Muscle layer of colon (tissue), 2 donors: ENCODE data around the gene CPTP.

Source experiments
- H3K27ac ChIP-seq: one replicate; pipeline ENCODE4 v1.7.0; 2013; ENCODE audit warnings: low read depth, mild to moderate bottlenecking, low read length, moderate library complexity
- H3K27me3 ChIP-seq, 2 donors: one replicate each; pipeline ENCODE4 v1.7.0; 2013; ENCODE audit warnings: low read length in 2 of 2, mild to moderate bottlenecking in 2 of 2; ENCODE audit not compliant: insufficient read depth in 2 of 2, control insufficient read depth in 1 of 2
- H3K36me3 ChIP-seq: one replicate; pipeline ENCODE4 v1.7.0; 2013; ENCODE audit warnings: mild to moderate bottlenecking, low read length; ENCODE audit not compliant: insufficient read depth
- H3K4me1 ChIP-seq: one replicate; pipeline ENCODE4 v1.7.0; 2013; ENCODE audit warnings: mild to moderate bottlenecking, low read length; ENCODE audit not compliant: insufficient read depth
- H3K4me3 ChIP-seq, 2 donors: one replicate each; pipeline ENCODE4 v1.7.0; 2013; ENCODE audit warnings: low read length in 2 of 2, low read depth in 1 of 2, mild to moderate bottlenecking in 1 of 2, moderate library complexity in 1 of 2
- H3K9ac ChIP-seq: one replicate; pipeline ENCODE4 v1.7.0; 2013; ENCODE audit warnings: low read length
- H3K9me3 ChIP-seq: one replicate; pipeline ENCODE4 v1.7.0; 2013; ENCODE audit warnings: mild to moderate bottlenecking, low read length
- donor health status: abdominal sarcoma.
- donor health status: Adenocarcinoma of cecum.

CPTP gene

DNA sequence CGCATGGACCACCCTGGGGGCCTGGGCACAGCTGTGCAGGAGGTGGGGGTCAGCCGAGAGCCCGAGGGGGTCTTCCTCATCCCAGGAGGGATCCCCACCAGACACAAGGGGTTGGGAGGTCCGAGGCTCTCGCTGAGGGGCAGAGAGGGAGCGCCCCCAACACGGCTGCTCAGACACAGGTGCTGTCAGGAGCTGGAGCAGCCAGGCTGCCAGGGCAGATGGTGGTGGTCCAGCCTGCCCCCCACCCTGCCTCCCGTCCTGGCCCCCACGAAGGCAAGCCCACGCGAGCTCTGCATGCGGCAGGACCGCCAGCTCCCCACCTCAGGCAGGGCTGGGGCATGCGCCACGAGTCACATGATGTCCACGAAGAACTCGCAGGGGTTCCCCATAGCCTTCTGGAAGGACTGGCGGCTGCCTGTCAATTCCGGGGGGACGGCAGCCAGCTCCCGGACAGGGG is 11.2 kb downstream of the CPTP start:
- Histone ChIP-seq H3K27ac (no peak overlapping the region), H3K9me3 (no peaks in the 10 kb centered on the region), H3K4me3 (no peak overlapping the region), H3K4me1 (no peaks in the 10 kb centered on the region), H3K9ac (no peak overlapping the region), H3K36me3 (peaks cover 12% of the 10 kb centered on the region), H3K27me3 (peaks cover 0 to 6% of the 10 kb centered on the region in 2 donors)

DNA sequence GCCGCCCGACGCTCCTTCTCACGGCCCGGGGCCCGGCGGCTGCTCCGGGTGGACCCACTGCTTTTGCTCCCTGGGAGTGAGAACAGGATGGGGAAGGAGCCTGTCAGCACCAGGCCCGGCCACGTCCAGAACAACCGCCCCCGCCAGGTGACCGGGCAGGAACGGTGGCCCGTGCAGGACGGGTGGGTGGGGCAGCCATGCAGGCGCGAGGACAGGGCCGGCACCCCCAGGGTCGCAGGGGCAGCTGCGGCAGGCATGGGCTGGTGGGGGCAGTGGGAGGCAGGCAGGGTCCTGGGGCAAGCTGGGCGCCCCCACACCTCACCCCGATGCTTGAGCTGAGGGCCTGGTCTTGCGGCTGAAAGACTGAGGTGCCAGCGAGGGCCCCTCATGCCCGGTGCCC is 11.8 kb downstream of the CPTP start:
- H3K27me3 ChIP-seq, result no peaks in the 10 kb centered on the region
- peaks cover 19% of the 10 kb centered on the region for H3K36me3 ChIP-seq
- H3K4me1 ChIP-seq, result no peaks in the 10 kb centered on the region
- H3K4me3 ChIP-seq, result no peak overlapping the region
- H3K9me3 ChIP-seq, result no peaks in the 10 kb centered on the region
- no peak overlapping the region for H3K27ac ChIP-seq
- no peak overlapping the region for H3K9ac ChIP-seq

DNA sequence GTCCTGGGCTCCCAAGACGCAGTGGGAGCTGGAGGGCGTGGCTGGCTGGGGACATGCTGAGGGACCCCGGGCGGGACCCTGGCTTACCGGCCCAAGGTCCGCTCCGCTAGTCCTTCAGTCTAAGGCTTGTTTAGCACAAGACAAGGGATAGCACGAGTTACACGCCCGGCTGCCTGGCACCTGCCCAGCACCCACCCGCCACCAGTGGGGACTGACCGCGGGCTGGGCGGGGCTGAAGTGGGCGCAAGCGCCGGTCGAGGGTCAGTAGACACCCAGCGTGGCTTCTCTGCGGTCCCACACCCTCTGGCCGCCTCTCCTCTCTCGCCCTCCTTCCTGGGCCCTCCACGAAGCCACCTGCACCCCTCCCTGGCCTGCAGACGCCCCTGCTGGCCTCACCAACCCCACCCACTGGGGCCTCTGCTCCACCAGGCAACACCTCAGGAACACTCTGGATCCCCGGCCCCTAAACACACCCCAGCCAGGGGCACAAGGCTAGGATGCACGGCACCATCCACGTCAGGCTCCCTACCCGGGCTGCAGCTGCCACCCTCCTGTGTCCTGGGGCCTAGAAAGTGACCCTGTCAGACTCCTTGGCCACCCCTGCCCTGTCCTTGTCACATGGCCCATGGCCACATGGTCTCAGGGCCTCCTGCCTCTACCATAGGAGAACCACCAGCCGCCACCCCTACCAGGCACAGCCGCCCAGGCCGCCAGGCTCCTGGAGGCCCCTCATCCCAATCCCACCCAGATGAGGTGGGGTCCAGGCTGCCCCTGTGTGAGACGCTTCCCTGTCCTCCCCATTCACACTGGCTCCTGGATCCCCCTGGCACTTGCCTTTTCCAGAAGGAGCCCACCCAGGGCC is 12.6 kb downstream of the CPTP start:
- H3K4me1 ChIP-seq, result no peaks in the 10 kb centered on the region
- H3K9ac ChIP-seq, result no peak overlapping the region
- H3K27me3 ChIP-seq, result no peaks in the 10 kb centered on the region
- no peak overlapping the region for H3K27ac ChIP-seq
- no peaks in the 10 kb centered on the region for H3K9me3 ChIP-seq
- H3K36me3 ChIP-seq, result peaks cover 22% of the 10 kb centered on the region
- no peak overlapping the region for H3K4me3 ChIP-seq

DNA sequence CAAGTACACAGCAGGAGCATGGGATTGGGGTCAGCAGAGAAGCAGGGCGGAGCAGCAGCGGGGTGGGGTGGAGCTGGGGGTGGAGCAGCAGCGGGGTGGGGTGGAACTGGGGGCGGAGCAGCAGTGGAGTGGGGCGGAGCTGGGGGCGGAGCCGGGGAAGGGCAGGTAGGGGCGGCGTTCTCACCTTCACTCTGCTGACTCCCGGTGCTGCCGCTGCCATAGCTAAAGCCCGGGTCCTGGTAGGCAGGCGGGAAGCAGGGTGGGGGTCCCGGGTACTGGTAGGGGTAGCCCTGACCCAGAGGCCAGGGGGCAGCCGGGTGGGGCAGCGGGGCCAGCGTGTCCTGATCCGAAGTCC is 13.2 kb downstream of the CPTP start:
- no peaks in the 10 kb centered on the region for H3K9me3 ChIP-seq
- H3K36me3 ChIP-seq, result peaks cover 22% of the 10 kb centered on the region

DNA sequence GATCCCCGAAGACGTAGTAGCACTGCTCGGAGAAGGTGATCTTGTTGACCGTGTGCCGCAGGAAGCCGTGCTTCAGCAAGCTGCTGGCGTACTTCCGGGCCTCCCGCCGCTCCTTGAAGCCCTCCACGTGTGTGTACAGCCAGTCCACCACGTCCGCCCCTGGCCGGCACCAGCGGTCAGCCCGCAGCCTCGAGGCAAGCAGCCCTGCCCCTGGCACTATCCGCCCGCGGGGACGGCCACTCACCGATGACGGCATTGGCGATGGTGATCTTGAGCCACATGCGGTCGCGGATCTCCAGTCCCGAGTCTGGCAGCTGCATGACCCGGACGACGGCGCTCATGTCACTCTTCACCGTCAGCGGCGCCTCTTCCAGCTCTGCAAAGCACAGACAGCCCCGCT is 13.7 kb downstream of the CPTP start:
- H3K9me3 ChIP-seq, result no peaks in the 10 kb centered on the region
- peaks cover 22% of the 10 kb centered on the region for H3K36me3 ChIP-seq
- H3K4me1 ChIP-seq, result no peaks in the 10 kb centered on the region
- no peak overlapping the region for H3K9ac ChIP-seq
- no peak overlapping the region for H3K4me3 ChIP-seq
- H3K27me3 ChIP-seq, result no peaks in the 10 kb centered on the region
- H3K27ac ChIP-seq, result no peak overlapping the region

More for the DNA sequence above, 13.2 kb downstream of the CPTP start:
- H3K27ac ChIP-seq, result no peak overlapping the region
- H3K27me3 ChIP-seq, result no peaks in the 10 kb centered on the region
- H3K4me1 ChIP-seq, result no peaks in the 10 kb centered on the region
- no peak overlapping the region for H3K9ac ChIP-seq
- no peak overlapping the region for H3K4me3 ChIP-seq

GRCh38 chr1:1340185-1340584 is 15.6 kb downstream of the CPTP start:
- H3K4me1 ChIP-seq, result no peaks in the 10 kb centered on the region
- H3K4me3 ChIP-seq, result no peak overlapping the region
- H3K27me3 ChIP-seq, result no peaks in the 10 kb centered on the region
- peaks cover 22% of the 10 kb centered on the region for H3K36me3 ChIP-seq
- H3K9ac ChIP-seq, result no peak overlapping the region
- H3K27ac ChIP-seq, result no peak overlapping the region
- H3K9me3 ChIP-seq, result no peaks in the 10 kb centered on the region

- peaks cover 8% of the 10 kb centered on the region for H3K4me1 ChIP-seq
- H3K27me3 ChIP-seq, result no peaks in the 10 kb centered on the region
- peaks cover 22% of the 10 kb centered on the region for H3K36me3 ChIP-seq
- no peak overlapping the region for H3K9ac ChIP-seq
- H3K4me3 ChIP-seq, result no peak overlapping the region
- H3K27ac ChIP-seq, result no peak overlapping the region
- no peaks in the 10 kb centered on the region for H3K9me3 ChIP-seq
Measured at GRCh38 chr1:1340791-1341548, 16.4 kb downstream of the CPTP start.

DNA sequence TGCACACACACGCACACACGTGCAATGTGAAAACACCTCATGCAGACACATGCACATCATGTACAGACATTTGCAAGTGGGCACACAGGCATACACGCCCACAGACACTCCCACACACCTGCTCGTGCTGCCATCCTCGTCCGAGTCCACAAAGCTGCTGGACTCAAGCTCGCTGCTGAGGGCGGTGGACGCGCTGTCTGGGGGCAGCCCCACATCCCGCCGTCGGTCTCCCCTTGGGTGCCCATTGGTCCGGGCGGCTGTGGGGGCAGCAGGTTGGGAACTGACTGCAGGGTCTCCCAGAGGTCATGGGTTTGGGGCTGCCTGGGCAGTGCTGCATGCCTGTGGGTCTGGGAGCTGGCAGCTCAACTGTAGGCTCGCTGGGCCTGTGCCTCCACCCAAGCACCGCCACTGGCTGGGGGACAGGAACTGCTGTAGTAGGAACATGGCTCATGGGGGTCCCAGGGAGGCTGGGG is 17.0 kb downstream of the CPTP start:
- Histone ChIP-seq H3K4me1 (peaks cover 14% of the 10 kb centered on the region), H3K27ac (no peak overlapping the region), H3K9me3 (no peaks in the 10 kb centered on the region), H3K27me3 (no peaks in the 10 kb centered on the region), H3K36me3 (peaks cover 22% of the 10 kb centered on the region), H3K4me3 (no peak overlapping the region), H3K9ac (no peak overlapping the region)

DNA sequence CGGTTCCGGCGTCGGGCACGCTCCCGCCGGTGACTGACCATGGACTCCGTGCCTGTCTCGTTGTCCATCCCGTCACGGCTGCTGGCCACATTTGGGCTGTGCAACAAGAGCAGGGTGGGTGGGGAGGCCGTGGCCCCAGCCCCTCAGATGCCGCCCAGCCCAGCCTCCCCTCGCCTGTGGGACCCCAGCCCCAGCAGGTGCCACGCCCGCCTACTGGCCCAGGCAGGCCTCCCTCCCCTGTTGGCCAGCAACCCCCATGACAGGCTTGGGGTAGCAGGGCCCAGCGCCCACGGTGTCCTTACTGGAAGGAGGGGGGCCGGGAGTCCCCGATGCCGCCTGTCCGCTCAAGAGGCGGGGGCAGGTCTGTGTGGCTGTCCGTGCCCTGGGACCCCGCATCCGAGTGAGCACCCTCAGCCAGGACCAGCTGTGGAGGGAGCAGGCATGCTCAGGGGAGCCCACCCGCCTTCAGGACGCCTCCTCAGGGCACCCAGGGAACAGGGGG is 17.5 kb downstream of the CPTP start:
- H3K27ac ChIP-seq, result no peak overlapping the region
- H3K4me1 ChIP-seq, result peaks cover 18% of the 10 kb centered on the region
- no peaks in the 10 kb centered on the region for H3K27me3 ChIP-seq
- H3K4me3 ChIP-seq, result no peak overlapping the region
- H3K36me3 ChIP-seq, result peaks cover 22% of the 10 kb centered on the region
- H3K9ac ChIP-seq, result no peak overlapping the region
- H3K9me3 ChIP-seq, result no peaks in the 10 kb centered on the region

DNA sequence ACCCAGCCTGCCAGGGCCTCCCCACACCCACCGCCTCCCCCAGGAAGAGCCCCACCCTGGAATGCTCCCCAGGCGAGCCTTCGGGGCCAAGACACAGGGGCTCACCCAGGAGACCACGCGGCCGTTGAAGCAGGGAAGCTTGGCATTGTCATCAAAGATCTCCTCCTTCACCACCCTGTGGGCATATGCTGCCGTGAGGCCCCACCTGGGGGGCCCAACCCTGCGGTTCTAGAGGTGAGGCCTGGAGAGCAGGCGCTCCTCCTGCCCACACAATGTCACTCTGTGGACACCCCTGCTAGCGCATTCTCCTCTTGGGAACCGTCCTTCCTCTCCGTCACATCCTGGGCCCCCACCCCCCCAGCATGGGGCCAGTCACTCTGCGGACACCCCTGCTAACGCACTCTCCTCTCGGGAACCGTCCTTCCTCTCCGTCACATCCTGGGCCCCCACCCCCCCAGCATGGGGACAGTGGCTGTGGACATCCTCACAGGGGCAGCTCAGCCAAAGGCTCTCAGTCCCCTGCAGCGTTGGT is 18.0 kb downstream of the CPTP start:
- H3K9me3 ChIP-seq, result no peaks in the 10 kb centered on the region
- H3K27me3 ChIP-seq, result no peaks in the 10 kb centered on the region
- H3K4me1 ChIP-seq, result peaks cover 18% of the 10 kb centered on the region
- H3K9ac ChIP-seq, result no peak overlapping the region
- peaks cover 22% of the 10 kb centered on the region for H3K36me3 ChIP-seq
- H3K27ac ChIP-seq, result no peak overlapping the region
- H3K4me3 ChIP-seq, result no peak overlapping the region

GRCh38 chr1:1343811-1344421 is 19.3 kb downstream of the CPTP start:
- Histone ChIP-seq H3K9ac (no peak overlapping the region), H3K27ac (no peak overlapping the region), H3K4me3 (no peak overlapping the region), H3K27me3 (no peaks in the 10 kb centered on the region), H3K36me3 (peaks cover 19% of the 10 kb centered on the region), H3K9me3 (no peaks in the 10 kb centered on the region), H3K4me1 (peaks cover 18% of the 10 kb centered on the region)
